HTERT RPE-1 (cell line): ENCODE measurements around the gene HNRNPF.
"Not testable (repeated sequence)": the region's sequence is repeated elsewhere in the genome, so short reads cannot be mapped to it uniquely, and the experiment has no call there.

Experiments
- in situ Hi-C: fragments of 300-500 bp; cut with MboI; formaldehyde crosslinking; loops from 4 replicates; pipeline ENCODE4 v1.14.3; 2020; ENCODE audit warnings: low sequenced_read_pairs

The HNRNPF gene, protein sequence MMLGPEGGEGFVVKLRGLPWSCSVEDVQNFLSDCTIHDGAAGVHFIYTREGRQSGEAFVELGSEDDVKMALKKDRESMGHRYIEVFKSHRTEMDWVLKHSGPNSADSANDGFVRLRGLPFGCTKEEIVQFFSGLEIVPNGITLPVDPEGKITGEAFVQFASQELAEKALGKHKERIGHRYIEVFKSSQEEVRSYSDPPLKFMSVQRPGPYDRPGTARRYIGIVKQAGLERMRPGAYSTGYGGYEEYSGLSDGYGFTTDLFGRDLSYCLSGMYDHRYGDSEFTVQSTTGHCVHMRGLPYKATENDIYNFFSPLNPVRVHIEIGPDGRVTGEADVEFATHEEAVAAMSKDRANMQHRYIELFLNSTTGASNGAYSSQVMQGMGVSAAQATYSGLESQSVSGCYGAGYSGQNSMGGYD

GRCh38 chr10:43408710-43409384 is at the start of gene HNRNPF:
TSS of gene HNRNPF (minus strand) at chr10:43409186. CDS start at chr10:43387884, 21,302 bp downstream.
- in situ Hi-C loops = no loop called here

DNA sequence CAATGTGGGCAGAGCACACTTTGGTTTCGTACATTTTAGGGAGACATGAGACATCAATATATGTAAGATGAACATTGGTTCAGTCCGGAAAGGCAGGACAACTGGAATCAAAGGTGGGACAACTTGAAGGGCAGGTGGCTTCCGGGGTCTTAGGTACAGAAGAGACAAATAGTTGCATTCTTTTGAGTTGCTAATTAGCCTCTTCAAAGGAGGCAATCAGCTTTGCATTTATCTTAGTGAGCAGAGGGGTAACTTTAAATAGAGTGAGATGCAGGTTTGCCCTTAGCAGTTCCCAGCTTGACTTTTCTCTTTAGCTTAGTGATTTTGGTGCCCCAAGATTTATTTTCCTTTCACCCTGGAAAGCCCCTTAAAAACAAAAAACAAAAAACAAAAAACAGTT is 49.2 kb upstream of the HNRNPF start:
- in situ Hi-C loops = no loop called here

DNA sequence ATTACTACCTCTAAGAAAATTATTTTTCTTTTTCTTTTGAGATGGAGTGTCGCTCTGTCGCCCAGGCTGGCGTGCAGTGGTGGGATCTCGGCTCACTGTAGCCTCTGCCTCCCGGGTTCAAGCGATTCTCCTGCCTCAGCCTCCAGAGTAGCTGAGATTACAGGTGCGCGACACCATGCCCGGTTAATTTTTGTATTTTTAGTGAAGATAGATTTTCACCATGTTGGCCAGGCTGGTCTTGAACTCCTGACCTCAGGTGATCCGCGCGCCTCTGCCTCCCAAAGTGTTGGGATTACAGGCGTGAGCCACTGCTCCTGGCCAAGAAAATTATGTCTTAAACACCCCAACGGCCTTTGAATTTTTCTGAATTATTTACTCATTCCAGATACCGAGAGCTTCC is 47.6 kb upstream of the HNRNPF start:
- in situ Hi-C loops = not testable (repeated sequence)

GRCh38 chr10:43454025-43454424 is 45.0 kb upstream of the HNRNPF start:
- in situ Hi-C loops = not testable (repeated sequence)

- in situ Hi-C loops = no loop called here
Observed at GRCh38 chr10:43453266-43453831, 44.4 kb upstream of the HNRNPF start.

GRCh38 chr10:43452356-43452914 is 43.4 kb upstream of the HNRNPF start:
- in situ Hi-C loops = no loop called here

DNA sequence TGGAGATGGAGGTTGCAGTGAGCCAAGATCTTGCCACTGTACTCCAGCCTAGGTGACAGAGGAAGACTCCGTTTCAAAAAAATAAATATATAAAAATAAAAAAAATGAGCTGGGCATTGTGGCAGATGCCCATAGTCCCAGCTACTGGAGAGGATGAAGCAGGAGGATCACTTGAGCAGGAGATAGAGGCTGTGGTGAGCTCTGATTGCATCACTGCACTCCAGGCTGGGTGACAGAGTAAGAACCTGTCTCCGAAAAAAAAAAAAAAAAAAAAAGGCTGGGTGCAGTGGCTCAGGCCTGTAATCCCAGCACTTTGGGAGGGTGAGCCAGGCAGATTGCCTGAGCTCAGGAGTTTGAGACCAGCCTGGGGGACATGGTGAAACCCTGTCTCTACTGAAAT is 39.8 kb upstream of the HNRNPF start:
- in situ Hi-C loops = no loop called here

DNA sequence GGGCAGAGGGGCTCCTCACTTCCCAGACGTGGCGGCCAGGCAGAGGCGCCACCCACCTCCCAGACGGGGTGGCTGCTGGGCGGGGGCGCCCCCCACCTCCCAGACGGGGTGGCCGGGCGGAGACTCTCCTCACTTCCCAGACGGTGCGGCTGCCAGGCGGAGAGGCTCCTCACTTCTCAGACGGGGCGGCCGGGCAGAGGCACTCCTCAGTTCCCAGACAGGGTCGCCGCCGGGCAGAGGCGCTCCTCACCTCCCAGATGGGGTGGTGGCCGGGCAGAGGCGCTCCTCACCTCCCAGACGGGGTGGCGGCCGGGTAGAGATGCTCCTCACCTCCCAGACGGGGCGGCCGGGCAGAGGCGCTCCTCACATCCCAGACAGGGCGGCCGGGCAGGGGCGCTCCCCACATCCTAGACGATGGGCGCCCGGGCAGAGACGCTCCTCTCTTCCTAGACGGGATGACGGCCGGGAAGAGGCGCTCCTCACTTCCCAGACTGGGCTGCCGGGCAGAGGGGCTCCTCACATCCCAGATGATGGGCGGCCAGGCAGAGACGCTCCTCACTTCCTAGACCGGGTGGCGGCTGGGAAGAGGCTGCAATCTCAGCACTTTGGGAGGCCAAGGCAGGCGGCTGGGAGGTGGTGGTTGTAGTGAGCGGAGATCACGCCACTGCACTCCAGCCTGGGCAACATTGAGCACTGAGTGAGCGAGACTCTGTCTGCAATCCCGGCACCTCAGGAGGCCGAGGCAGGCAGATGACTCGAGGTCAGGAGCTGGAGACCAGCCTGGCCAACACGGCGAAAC is 37.4 kb upstream of the HNRNPF start:
- in situ Hi-C loops = not testable (repeated sequence)

- in situ Hi-C loops = no loop called here
Observed at GRCh38 chr10:43444897-43445466, 36.0 kb upstream of the HNRNPF start.

- in situ Hi-C loops = no loop called here
Observed at GRCh38 chr10:43444323-43444722, 35.3 kb upstream of the HNRNPF start.

GRCh38 chr10:43440463-43441134 is 31.6 kb upstream of the HNRNPF start:
- in situ Hi-C loops = no loop called here

- in situ Hi-C loops = no loop called here
Observed at GRCh38 chr10:43437141-43437870, 28.3 kb upstream of the HNRNPF start.

GRCh38 chr10:43436291-43437140 is 27.5 kb upstream of the HNRNPF start, which contains the start of gene ZNF487:
TSS of gene ZNF487 (plus strand) at chr10:43437111. CDS start at chr10:43475814, 38,703 bp downstream.
- in situ Hi-C loops = no loop called here

GRCh38 chr10:43430926-43431663 is 22.1 kb upstream of the HNRNPF start:
- in situ Hi-C loops = no loop called here

GRCh38 chr10:43427166-43427825 is 18.3 kb upstream of the HNRNPF start:
- in situ Hi-C loops = no loop called here

GRCh38 chr10:43426476-43426875 is 17.5 kb upstream of the HNRNPF start:
- in situ Hi-C loops = not testable (repeated sequence)

- in situ Hi-C loops = no loop called here
Observed at GRCh38 chr10:43424416-43424815, 15.4 kb upstream of the HNRNPF start.
